Loucy (cell line): Measurements from ENCODE around the gene ACVRL1.

Experiments used
- H2AFZ ChIP-seq: fragments of 200-600 bp; sonication (generic); 2 replicates; pipeline ENCODE4 v1.6.0; 2016; ENCODE audit warnings: antibody characterized with exemption, mild to moderate bottlenecking, low read length, moderate library complexity
- H3F3A ChIP-seq: fragments of 200-600 bp; 2 replicates; pipeline ENCODE4 v1.6.0; 2016; ENCODE audit warnings: antibody characterized with exemption, low read depth, mild to moderate bottlenecking
- H3K27me3 ChIP-seq: fragments of 200-600 bp; sonication (generic); 2 replicates; pipeline ENCODE4 v1.6.1; 2014; ENCODE audit warnings: low read length, mild to moderate bottlenecking; ENCODE audit not compliant: insufficient read depth, poor library complexity, severe bottlenecking
- H3K36me3 ChIP-seq: fragments of 200-600 bp; sonication (generic); 2 replicates; pipeline ENCODE4 v1.6.1; 2016; ENCODE audit warnings: low read length; ENCODE audit not compliant: insufficient read depth
- H3K4me1 ChIP-seq: fragments of 200-600 bp; sonication (generic); 2 replicates; pipeline ENCODE4 v1.5.1; 2014; ENCODE audit warnings: low read length, mild to moderate bottlenecking; ENCODE audit not compliant: insufficient read depth, poor library complexity, severe bottlenecking
- H3K4me2 ChIP-seq: fragments of 200-600 bp; sonication (generic); 2 replicates; pipeline ENCODE4 v1.6.0; 2014; ENCODE audit warnings: antibody characterized with exemption, low read length, low read depth, mild to moderate bottlenecking; ENCODE audit not compliant: poor library complexity, severe bottlenecking
- H3K4me3 ChIP-seq: fragments of 200-600 bp; sonication (generic); 2 replicates; pipeline ENCODE4 v1.5.1; 2014; ENCODE audit warnings: low read length, mild to moderate bottlenecking, mixed read lengths; ENCODE audit not compliant: poor library complexity, severe bottlenecking
- H3K79me2 ChIP-seq: fragments of 200-600 bp; sonication (generic); 2 replicates; pipeline ENCODE4 v1.6.1; 2014; ENCODE audit warnings: low read length; ENCODE audit not compliant: insufficient read depth
- H3K9ac ChIP-seq: fragments of 200-600 bp; sonication (generic); 2 replicates; pipeline ENCODE4 v1.6.0; 2014; ENCODE audit warnings: mild to moderate bottlenecking, low read depth, low read length, moderate library complexity; ENCODE audit not compliant: poor library complexity, severe bottlenecking
- H3K9me2 ChIP-seq: fragments of 200-600 bp; sonication (generic); replicated peaks from 2 replicates; pipeline ENCODE4 v1.6.1; 2016; ENCODE audit warnings: low read depth, low read length, mixed read lengths
- H3K9me3 ChIP-seq: fragments of 200-600 bp; sonication (generic); 2 replicates; pipeline ENCODE4 v1.6.1; 2014; ENCODE audit warnings: mild to moderate bottlenecking, antibody characterized with exemption, low read length, low read depth; ENCODE audit not compliant: insufficient read depth
- H4K20me1 ChIP-seq: fragments of 200-600 bp; sonication (generic); 2 replicates; pipeline ENCODE4 v1.6.0; 2014; ENCODE audit warnings: antibody characterized with exemption, low read length, mild to moderate bottlenecking; ENCODE audit not compliant: insufficient read depth, poor library complexity, severe bottlenecking
- CTCF ChIP-seq: fragments of 200-600 bp; sonication (generic); conservative IDR thresholded peaks from 2 replicates; pipeline ENCODE4 v1.5.1; 2014; ENCODE audit warnings: mild to moderate bottlenecking, antibody characterized with exemption, low read length
- EZH2phosphoT487 ChIP-seq: fragments of 200-600 bp; IDR thresholded peaks from 2 replicates; pipeline ENCODE4 v1.6.1; 2018; ENCODE audit warnings: antibody characterized with exemption, mild to moderate bottlenecking, moderate library complexity, borderline replicate concordance

The ACVRL1 gene

DNA sequence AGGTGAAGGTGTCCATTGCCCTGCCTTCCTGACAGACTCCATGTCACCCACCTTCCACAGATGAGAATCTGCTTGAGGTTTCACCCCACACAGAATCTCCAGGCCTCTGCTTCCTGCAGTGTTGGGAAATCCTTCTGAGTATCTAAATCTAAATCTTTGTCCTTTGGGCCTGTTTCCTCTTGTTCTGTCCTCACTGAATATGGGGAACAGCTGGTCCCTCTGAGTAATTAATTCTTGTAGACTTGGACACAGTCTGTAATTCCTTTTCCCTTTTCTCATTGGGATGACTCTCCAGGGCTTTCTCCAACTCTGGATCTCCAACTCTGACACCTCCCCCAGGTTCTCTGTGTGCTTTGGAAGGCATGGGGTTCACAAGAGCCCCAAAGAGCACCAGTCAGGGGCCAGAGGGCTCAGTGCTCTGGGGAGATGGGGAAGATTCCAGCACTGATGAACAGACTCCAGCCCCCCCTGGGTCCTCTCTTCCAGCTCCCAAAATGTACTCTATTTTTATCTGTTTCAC is 2.3 kb upstream of the ACVRL1 start:
- Histone ChIP-seq H3K9me2 (no peaks in the 10 kb centered on the region), H3K4me3 (no peak overlapping the region), H3K9me3 (no peaks in the 10 kb centered on the region), H3F3A (no peaks in the 10 kb centered on the region), H3K36me3 (no peaks in the 10 kb centered on the region), H3K4me1 (peaks cover 22% of the 10 kb centered on the region), H3K4me2 (no peak overlapping the region), H3K79me2 (no peaks in the 10 kb centered on the region), H2AFZ (no peak overlapping the region), H4K20me1 (no peaks in the 10 kb centered on the region), H3K27me3 (no peaks in the 10 kb centered on the region), H3K9ac (no peak overlapping the region)
- TF ChIP-seq EZH2phosphoT487 (no peak), CTCF (no peak)

GRCh38 chr12:51905471-51906429 is 1.6 kb upstream of the ACVRL1 start:
- no peak overlapping the region for H3K9ac ChIP-seq
- H2AFZ ChIP-seq, result no peak overlapping the region
- no peaks in the 10 kb centered on the region for H3K9me2 ChIP-seq
- TF ChIP-seq EZH2phosphoT487, result no peak
- no peak for TF ChIP-seq CTCF
- H4K20me1 ChIP-seq, result no peaks in the 10 kb centered on the region
- no peak overlapping the region for H3K4me2 ChIP-seq
- H3K36me3 ChIP-seq, result no peaks in the 10 kb centered on the region
- H3K79me2 ChIP-seq, result no peaks in the 10 kb centered on the region
- H3K4me3 ChIP-seq, result no peak overlapping the region
- peaks cover 30% of the 10 kb centered on the region for H3K4me1 ChIP-seq
- no peaks in the 10 kb centered on the region for H3K27me3 ChIP-seq
- no peaks in the 10 kb centered on the region for H3F3A ChIP-seq
- no peaks in the 10 kb centered on the region for H3K9me3 ChIP-seq

DNA sequence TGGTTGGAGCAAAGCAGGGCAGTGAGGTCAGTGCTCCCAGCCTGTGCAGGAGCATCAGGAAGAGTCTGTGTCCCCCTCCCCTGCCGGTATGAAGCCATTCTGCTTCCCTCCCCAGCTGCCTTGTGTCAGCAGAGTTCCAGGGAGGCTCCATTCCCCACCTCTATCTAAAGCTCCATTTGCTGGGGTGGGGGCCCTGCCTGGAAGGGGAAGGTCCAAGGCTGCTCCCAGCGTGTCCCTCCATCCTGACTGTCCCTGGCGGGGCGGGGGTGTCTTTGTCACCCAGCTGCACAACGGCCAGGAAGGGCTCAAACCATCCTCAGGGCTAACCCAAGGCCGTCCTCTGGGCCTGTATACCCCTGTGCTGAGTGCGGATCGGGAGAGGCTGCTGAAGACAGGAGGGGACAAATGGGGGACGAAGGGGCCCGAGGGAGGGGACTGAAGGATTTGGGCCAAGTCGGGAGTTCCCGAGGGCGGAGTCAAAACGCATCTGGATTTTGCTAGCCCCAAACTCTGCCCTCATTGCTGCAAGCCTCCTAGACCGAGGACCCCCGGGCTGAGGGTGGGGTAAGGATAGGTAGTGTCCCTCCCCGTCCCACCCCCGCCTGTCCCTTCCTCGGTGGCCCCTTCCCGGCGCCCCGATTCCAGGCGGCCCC is 748 bp upstream of the ACVRL1 start:
- H3F3A ChIP-seq, result no peaks in the 10 kb centered on the region
- no peaks in the 10 kb centered on the region for H3K9me2 ChIP-seq
- no peak overlapping the region for H3K9ac ChIP-seq
- H3K27me3 ChIP-seq, result no peaks in the 10 kb centered on the region
- no peak for TF ChIP-seq EZH2phosphoT487
- no peak for TF ChIP-seq CTCF
- no peaks in the 10 kb centered on the region for H3K79me2 ChIP-seq
- H3K4me2 ChIP-seq, result no peak overlapping the region
- no peak overlapping the region for H2AFZ ChIP-seq
- no peaks in the 10 kb centered on the region for H3K9me3 ChIP-seq
- peaks cover 31% of the 10 kb centered on the region for H3K4me1 ChIP-seq
- no peak overlapping the region for H3K4me3 ChIP-seq
- no peaks in the 10 kb centered on the region for H4K20me1 ChIP-seq
- no peaks in the 10 kb centered on the region for H3K36me3 ChIP-seq
